Activated CD4-positive, alpha-beta T cell treated with anti-CD3 and anti-CD28 coated beads, Interleukin-2, amount 10 ng/mL, durations not matched to agents 7 days and 5 days (primary cell): Measurements from ENCODE around the gene ANKRD26. TPM values are rescaled to one million over a fixed set of nuclear protein-coding genes. Genes with fewer than 3 reads are reported as not detected.

Experiments
- CTCF ChIA-PET: fragments of 350-600 bp; sonication (Branson Sonifier 250); formaldehyde crosslinking; loops from one replicate; lab custom pipeline; 2021; ENCODE audit warnings: antibody characterized with exemption; lab: Charles Lee
- POLR2A ChIA-PET: fragments of 350-600 bp; sonication (Branson Sonifier 250); formaldehyde crosslinking; loops from one replicate; lab custom pipeline; 2021; ENCODE audit warnings: antibody characterized with exemption; lab: Charles Lee
- DNase-seq: peaks from one replicate; pipeline ENCODE4 v3.0.0-alpha.2; 2020
- H3K27ac Mint-ChIP-seq: one replicate; pipeline ENCODE4 v1.8.0; 2021; ENCODE audit warnings: mild to moderate bottlenecking, moderate library complexity, mixed read lengths
- H3K27me3 Mint-ChIP-seq: one replicate; pipeline ENCODE4 v1.8.0; 2021; ENCODE audit warnings: mixed read lengths
- H3K36me3 Mint-ChIP-seq: one replicate; pipeline ENCODE4 v1.8.0; 2021; ENCODE audit warnings: low read depth, mixed read lengths
- H3K4me1 Mint-ChIP-seq: one replicate; pipeline ENCODE4 v1.8.0; 2021; ENCODE audit warnings: mixed read lengths
- H3K4me3 Mint-ChIP-seq: one replicate; pipeline ENCODE4 v1.8.0; 2021; ENCODE audit warnings: mild to moderate bottlenecking, moderate library complexity, mixed read lengths
- H3K9me3 Mint-ChIP-seq: one replicate; pipeline ENCODE4 v1.8.0; 2021; ENCODE audit warnings: mixed read lengths
- total RNA-seq, 2 experiments: library from RNA; stranded (reverse); gene quantifications; one replicate each; pipeline ENCODE4 v1.2.3, GENCODE V29; 2021

Gene ANKRD26
- total RNA-seq, 2 experiments from 2014 or later = 10.3 to 11.6 TPM

DNA sequence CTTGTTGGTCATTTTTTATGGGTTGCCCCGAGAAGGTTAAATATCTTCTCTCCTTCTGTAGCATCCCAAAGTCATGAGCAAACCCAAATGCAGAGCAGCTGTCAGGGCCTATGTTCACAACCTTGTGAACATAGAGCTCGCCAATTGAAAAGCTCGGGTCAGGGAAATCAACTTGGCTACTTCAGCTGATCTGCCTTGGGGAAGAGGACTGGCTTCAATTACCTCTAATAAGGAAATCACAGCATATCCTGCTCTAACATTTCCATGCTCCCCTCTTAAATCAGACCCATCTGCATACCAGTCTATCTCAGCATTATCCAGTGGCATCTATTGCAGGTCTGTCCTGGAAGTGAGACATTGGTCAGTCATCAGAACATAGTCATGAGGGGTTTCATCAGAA, 105.6 kb downstream of the ANKRD26 start:
- no peak overlapping the region for H3K4me3 Mint-ChIP-seq
- H3K4me1 Mint-ChIP-seq = peaks cover 12% of the 10 kb centered on the region
- ChIA-PET CTCF (no interaction called here), POLR2A (no interaction called here)
- H3K9me3 Mint-ChIP-seq = no peaks in the 10 kb centered on the region
- no peak for DNase-seq
- no peaks in the 10 kb centered on the region for H3K27me3 Mint-ChIP-seq
- H3K27ac Mint-ChIP-seq = no peak overlapping the region
- peaks cover 6% of the 10 kb centered on the region for H3K36me3 Mint-ChIP-seq

DNA sequence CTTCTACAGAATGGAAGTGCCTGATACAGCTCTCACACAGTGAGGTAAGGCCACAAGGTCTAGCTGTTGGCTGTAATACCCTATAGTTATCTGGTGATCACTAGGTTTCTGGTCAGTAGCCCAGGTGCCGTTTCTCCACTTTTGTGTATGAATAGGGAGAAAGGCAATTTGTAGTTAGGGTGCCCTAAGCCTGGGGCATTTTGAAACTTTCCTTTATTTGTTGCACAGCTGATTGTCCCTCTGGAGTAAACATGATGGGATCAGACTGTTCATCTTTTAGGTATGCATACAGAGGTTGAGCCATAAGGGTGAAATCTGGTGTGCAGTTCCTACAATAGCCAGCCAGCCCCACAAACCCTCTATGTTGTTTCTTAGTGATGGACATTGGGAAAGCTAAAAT, 112.4 kb downstream of the ANKRD26 start:
- H3K9me3 Mint-ChIP-seq = peaks cover 2% of the 10 kb centered on the region

DNA sequence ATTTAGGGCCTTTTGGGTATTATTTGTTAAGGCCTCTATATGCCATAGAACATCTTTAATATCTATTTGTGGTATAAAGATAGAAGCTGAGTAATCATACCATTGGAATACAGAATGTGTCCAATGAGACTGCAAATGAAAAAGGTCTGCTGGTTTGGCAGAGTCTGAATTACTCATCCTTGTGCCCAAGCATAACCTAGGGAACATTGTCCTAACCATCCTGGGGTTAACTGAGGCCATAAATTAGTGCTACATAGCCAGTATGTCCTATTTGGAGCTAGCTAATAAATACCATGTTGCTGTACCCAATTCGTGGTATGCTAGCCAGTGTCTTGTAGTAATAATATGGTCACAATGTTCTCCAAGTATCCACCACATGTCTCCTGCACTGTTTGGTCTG, 117.1 kb downstream of the ANKRD26 start:
- no peaks in the 10 kb centered on the region for H3K36me3 Mint-ChIP-seq
- H3K27me3 Mint-ChIP-seq = no peaks in the 10 kb centered on the region
- H3K4me3 Mint-ChIP-seq = no peak overlapping the region
- no peak overlapping the region for H3K27ac Mint-ChIP-seq
- no peaks in the 10 kb centered on the region for H3K4me1 Mint-ChIP-seq
- ChIA-PET CTCF (interaction anchor here (1.2 kb wide), 1 partner anchor 13 kb away, joined by 3 read pairs; no protein-coding TSS in a partner anchor), POLR2A (no interaction called here)
- DNase-seq = no peak
- H3K9me3 Mint-ChIP-seq = peaks cover 2% of the 10 kb centered on the region

More for the DNA sequence above, 112.4 kb downstream of the ANKRD26 start:
- ChIA-PET POLR2A (no interaction called here), CTCF (no interaction called here)
- H3K27ac Mint-ChIP-seq = no peak overlapping the region
- no peak overlapping the region for H3K4me3 Mint-ChIP-seq
- H3K36me3 Mint-ChIP-seq = no peaks in the 10 kb centered on the region
- H3K4me1 Mint-ChIP-seq = no peaks in the 10 kb centered on the region
- DNase-seq = no peak
- no peaks in the 10 kb centered on the region for H3K27me3 Mint-ChIP-seq

DNA sequence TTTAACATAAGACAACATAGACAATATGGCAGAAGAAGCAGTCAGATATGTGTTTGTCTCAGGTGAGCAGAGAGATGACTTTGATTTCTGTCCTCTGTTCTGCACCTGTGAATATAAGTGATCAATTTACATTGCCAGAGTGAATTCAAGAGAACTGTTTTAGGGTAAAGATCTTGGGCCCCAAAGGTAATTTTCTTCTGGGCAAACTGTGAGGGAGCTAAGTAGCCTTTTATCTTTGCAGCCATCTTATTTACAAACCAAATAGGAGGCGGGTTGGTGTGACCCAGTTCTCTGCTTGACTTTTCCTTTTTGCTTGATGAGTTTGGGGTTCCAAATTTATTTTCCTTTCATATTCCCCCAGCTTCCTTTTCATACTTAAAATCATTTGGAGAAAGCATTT, 118.2 kb downstream of the ANKRD26 start:
- Mint-ChIP-seq H3K4me3 (no peak overlapping the region), H3K27ac (no peak overlapping the region), H3K4me1 (no peaks in the 10 kb centered on the region), H3K27me3 (no peaks in the 10 kb centered on the region), H3K9me3 (peaks cover 2% of the 10 kb centered on the region), H3K36me3 (no peaks in the 10 kb centered on the region)
- ChIA-PET CTCF (no interaction called here), POLR2A (no interaction called here)
- DNase-seq = no peak

DNA sequence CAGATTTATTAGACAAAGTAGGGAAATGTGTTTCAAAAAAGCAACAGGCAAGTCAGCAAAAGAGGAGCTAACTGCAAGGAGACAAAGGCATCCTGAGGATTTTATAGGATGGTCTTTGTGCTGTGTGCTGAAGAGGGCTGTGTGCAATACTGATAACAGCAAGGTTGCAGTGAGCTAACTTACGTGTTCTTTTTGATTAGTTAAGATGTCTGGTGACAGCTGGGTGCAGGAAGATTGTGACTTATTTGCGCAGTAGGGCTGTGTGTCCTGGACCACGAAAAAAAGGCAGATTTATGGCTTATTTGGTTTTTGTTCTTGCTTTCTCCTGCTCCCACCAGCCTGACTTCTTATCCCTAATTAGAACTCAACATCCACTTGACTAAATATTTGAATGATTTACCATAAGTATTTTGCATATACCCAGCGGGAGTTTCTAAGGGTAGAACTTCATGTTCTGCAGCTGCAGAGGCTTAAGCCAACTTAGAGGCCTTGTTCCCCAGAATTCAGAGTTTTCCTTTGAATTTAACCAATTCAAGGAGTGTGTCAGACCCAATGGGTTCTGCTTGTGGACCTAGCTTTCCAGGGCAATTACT, 119.0 kb downstream of the ANKRD26 start:
- peaks cover 2% of the 10 kb centered on the region for H3K9me3 Mint-ChIP-seq
- POLR2A ChIA-PET = no interaction called here
- DNase-seq = no peak
- H3K27me3 Mint-ChIP-seq = no peaks in the 10 kb centered on the region
- H3K27ac Mint-ChIP-seq = no peak overlapping the region
- H3K36me3 Mint-ChIP-seq = no peaks in the 10 kb centered on the region
- CTCF ChIA-PET = no interaction called here
- no peak overlapping the region for H3K4me3 Mint-ChIP-seq
- no peaks in the 10 kb centered on the region for H3K4me1 Mint-ChIP-seq

- no peaks in the 10 kb centered on the region for H3K4me1 Mint-ChIP-seq
These were observed 121.8 kb downstream of the ANKRD26 start for GRCh38 chr10:26978519-26978918.

GRCh38 chr10:26977635-26978034, 122.7 kb downstream of the ANKRD26 start:
- Mint-ChIP-seq H3K4me1 (no peaks in the 10 kb centered on the region), H3K4me3 (no peak overlapping the region), H3K27me3 (no peaks in the 10 kb centered on the region), H3K36me3 (no peaks in the 10 kb centered on the region), H3K27ac (no peak overlapping the region), H3K9me3 (no peaks in the 10 kb centered on the region)
- CTCF ChIA-PET = no interaction called here
- POLR2A ChIA-PET = no interaction called here
- no peak for DNase-seq

More at GRCh38 chr10:26978519-26978918, 121.8 kb downstream of the ANKRD26 start:
- ChIA-PET POLR2A (no interaction called here), CTCF (no interaction called here)
- Mint-ChIP-seq H3K27me3 (no peaks in the 10 kb centered on the region), H3K27ac (no peak overlapping the region), H3K4me3 (no peak overlapping the region), H3K36me3 (no peaks in the 10 kb centered on the region), H3K9me3 (no peaks in the 10 kb centered on the region)
- no peak for DNase-seq

DNA sequence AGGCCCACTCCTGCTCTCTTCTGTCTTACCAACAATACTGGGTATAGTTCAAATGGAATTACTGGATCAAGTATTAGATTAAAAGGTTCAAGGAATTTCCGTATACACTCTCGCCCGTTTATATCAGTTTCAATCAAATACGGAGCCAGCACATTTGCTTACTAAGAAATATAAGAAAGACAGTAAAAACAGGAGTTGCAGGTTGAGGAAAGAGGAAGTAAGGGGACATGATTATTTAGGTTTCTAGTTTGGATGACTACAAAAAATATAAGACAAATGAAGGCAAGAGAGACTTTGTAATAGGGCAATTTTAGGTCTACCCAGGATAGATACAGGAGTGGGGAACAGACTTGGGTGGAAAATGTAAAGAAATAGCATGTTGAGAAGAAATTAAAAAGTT, 129.6 kb downstream of the ANKRD26 start:
- H3K4me1 Mint-ChIP-seq = peaks cover 22% of the 10 kb centered on the region
- no peaks in the 10 kb centered on the region for H3K27me3 Mint-ChIP-seq
- CTCF ChIA-PET = interaction anchor here (0.9 kb wide), 1 partner anchor 14 kb away, joined by 7 read pairs; no protein-coding TSS in a partner anchor
- peaks cover 3% of the 10 kb centered on the region for H3K9me3 Mint-ChIP-seq
- H3K4me3 Mint-ChIP-seq = no peak overlapping the region
- H3K36me3 Mint-ChIP-seq = peaks cover 11% of the 10 kb centered on the region
- H3K27ac Mint-ChIP-seq = no peak overlapping the region
- DNase-seq = no peak
- POLR2A ChIA-PET = no interaction called here

DNA sequence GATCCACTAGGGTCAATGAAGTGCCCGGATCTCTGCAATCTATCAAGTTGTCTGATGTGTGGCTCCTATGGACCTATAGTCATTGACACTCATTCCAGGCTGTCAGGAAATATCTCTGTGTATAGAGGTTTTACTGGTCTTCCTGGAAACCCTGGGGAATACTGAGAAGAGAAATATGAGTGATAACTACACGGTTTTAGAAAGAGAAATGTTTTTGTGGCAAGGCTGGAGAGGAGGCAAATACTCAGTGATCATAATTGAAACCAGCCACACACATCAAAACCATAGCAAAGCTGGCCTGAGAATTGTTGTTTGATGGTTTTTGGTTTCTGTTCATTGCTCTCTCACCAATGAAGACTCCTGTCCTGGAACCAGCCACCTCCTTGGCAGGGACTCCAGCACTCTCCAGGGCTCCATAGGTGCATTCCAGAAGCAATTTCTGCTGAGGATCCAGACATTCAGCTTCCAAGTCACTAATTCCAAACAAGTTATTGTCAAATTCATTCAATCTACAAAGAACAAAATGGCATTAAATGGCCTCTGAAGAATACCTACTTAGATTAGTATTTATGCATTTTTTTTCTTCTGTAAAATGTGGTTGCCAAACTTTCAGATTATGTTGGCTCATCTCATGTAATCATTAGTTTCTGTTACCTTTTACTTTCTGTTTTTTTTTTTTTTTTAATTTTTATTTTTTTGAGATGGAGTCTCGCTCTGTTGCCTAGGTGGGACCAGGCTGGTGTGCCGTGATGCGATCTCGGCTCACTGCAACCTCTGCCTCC, 131.0 kb downstream of the ANKRD26 start:
- Mint-ChIP-seq H3K27ac (peak overlapping the region; percentile 39), H3K4me1 (peaks cover 22% of the 10 kb centered on the region), H3K4me3 (no peak overlapping the region), H3K36me3 (peaks cover 15% of the 10 kb centered on the region), H3K9me3 (peaks cover 3% of the 10 kb centered on the region), H3K27me3 (no peaks in the 10 kb centered on the region)
- no peak for DNase-seq
- CTCF ChIA-PET = interaction anchor here (0.5 to 1.4 kb wide), 4 partner anchors 9 to 1112 kb away, joined by 3 to 4 read pairs (median 4); no protein-coding TSS in a partner anchor
- POLR2A ChIA-PET = no interaction called here

- no peaks in the 10 kb centered on the region for H3K27me3 Mint-ChIP-seq
- DNase-seq = no peak
- H3K4me1 Mint-ChIP-seq = peaks cover 9% of the 10 kb centered on the region
- peaks cover 3% of the 10 kb centered on the region for H3K9me3 Mint-ChIP-seq
- peaks cover 10% of the 10 kb centered on the region for H3K36me3 Mint-ChIP-seq
- H3K4me3 Mint-ChIP-seq = no peak overlapping the region
- H3K27ac Mint-ChIP-seq = no peak overlapping the region
- ChIA-PET POLR2A (no interaction called here), CTCF (no interaction called here)
These were observed 137.5 kb downstream of the ANKRD26 start for GRCh38 chr10:26962835-26963234.

DNA sequence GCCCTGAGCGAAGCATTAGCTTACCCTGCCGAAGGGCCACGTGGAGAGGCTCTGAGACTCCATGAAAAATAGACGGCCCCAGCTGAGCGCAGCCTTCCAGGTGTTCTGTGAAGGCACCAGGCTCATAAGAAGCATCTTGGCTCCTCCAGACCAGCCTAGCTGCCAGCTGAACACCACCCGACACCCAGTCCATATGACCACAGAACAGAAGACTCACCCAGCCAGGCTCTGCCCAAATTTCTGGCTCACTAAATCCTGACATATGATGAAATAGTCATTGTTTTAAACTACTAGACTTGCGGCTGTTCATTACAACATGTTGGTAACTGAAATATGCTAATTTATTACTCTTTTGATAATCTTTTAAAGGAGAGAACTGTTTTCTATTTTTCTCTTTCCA, 140.0 kb downstream of the ANKRD26 start:
- Mint-ChIP-seq H3K4me3 (no peak overlapping the region), H3K4me1 (peaks cover 7% of the 10 kb centered on the region), H3K27ac (no peak overlapping the region), H3K27me3 (no peaks in the 10 kb centered on the region), H3K36me3 (peaks cover 1% of the 10 kb centered on the region), H3K9me3 (no peaks in the 10 kb centered on the region)
- ChIA-PET CTCF (interaction anchor here (1.4 kb wide), 1 partner anchor 8 kb away, joined by 3 read pairs; no protein-coding TSS in a partner anchor), POLR2A (no interaction called here)
- no peak for DNase-seq

GRCh38 chr10:26959841-26960240, 140.5 kb downstream of the ANKRD26 start:
- Mint-ChIP-seq H3K36me3 (no peaks in the 10 kb centered on the region), H3K4me1 (peaks cover 7% of the 10 kb centered on the region), H3K27me3 (no peaks in the 10 kb centered on the region), H3K4me3 (no peak overlapping the region), H3K9me3 (no peaks in the 10 kb centered on the region), H3K27ac (no peak overlapping the region)
- no peak for DNase-seq
- CTCF ChIA-PET = interaction anchor here (0.7 to 1.4 kb wide), 2 partner anchors 8 to 10 kb away, joined by 3 read pairs; no protein-coding TSS in a partner anchor
- POLR2A ChIA-PET = no interaction called here
